ENCODE measurements around the gene TPX2.

The TPX2 gene

DNA sequence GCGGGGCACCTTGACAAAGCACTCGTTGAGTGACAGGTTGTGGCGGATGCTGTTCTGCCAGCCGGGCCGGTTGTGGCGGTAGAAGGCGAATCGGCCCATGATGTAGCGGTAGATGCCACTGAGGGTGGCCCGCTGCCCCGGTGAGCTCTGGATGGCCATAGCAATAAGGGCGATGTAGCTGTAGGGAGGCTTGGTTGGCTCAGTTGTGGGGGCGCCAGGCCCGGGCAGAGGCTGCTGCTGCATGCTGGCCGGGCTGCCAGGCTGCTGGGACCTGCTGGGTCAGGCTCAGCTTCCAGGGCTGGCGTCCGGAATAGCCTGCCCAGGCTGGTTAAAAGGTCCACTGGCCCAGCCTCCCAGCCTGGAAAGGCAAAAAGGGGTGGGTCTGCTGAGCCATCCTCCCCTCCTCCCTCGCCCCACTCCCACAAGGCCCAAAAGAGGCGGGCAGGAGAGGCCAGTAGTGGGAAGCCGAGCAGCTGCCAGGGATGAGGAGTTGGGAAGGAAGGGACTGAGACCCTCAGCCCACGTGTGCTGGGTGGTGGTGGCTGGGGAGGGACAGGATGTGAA, 106.3 kb downstream of the TPX2 start, which contains the start of gene FOXS1:
TSS of gene FOXS1 (minus strand) at position 305 of the 564 bp plus-strand sequence. CDS start at position 243, 62 bp downstream.
- TF ChIP-seq CTCF (IDR thresholded peaks at IDR 0.05; ENCODE audit: borderline replicate concordance, control extremely low read depth, extremely low read depth, insufficient read depth, missing control alignments): no peak
- no peak for DNase-seq (ENCODE audit: low spot score)
- in situ Hi-C loops (cut with MboI; ENCODE audit: low sequenced_read_pairs, unreplicated experiment): loop anchor here (25.0 kb wide), 1 partner anchor 817 kb away; the partner anchor contains the start of gene C20orf203

DNA sequence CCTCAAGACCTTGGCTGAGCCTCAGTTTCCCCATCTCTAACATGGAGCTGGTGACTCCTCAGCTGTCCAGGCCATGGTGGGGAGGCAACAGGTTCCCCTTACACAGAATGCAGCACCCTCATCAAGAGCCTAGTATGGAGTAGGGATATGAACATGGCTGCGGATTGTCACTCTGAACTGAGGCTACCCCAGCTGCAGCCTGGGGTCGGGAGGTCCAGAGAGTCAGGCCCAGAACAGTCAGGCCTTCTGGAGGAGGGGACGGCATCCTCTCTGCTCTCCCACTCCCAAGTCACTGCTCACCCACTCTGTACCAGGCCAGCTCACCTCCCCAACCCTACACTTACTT, 107.7 kb downstream of the TPX2 start:
- no peak for DNase-seq (ENCODE audit: low spot score)
- in situ Hi-C loops (cut with MboI; ENCODE audit: low sequenced_read_pairs, unreplicated experiment): loop anchor here (25.0 kb wide), 1 partner anchor 816 kb away; the partner anchor contains the start of gene C20orf203
- TF ChIP-seq CTCF (IDR thresholded peaks at IDR 0.05; ENCODE audit: borderline replicate concordance, control extremely low read depth, extremely low read depth, insufficient read depth, missing control alignments): no peak

- in situ Hi-C loops (cut with MboI; ENCODE audit: low sequenced_read_pairs, unreplicated experiment): loop anchor here (25.0 kb wide), 1 partner anchor 814 kb away; the partner anchor contains the start of gene C20orf203
- TF ChIP-seq CTCF (IDR thresholded peaks at IDR 0.05; ENCODE audit: borderline replicate concordance, control extremely low read depth, extremely low read depth, insufficient read depth, missing control alignments): no peak
- no peak for DNase-seq (ENCODE audit: low spot score)
These were observed 109.3 kb downstream of the TPX2 start for GRCh38 chr20:31848088-31848999.

- TF ChIP-seq CTCF (IDR thresholded peaks at IDR 0.05; ENCODE audit: borderline replicate concordance, control extremely low read depth, extremely low read depth, insufficient read depth, missing control alignments): no peak
- DNase-seq (ENCODE audit: low spot score): no peak
- in situ Hi-C loops (cut with MboI; ENCODE audit: low sequenced_read_pairs, unreplicated experiment): loop anchor here (25.0 kb wide), 1 partner anchor 813 kb away; the partner anchor contains the start of gene C20orf203
These were observed 110.3 kb downstream of the TPX2 start for GRCh38 chr20:31849306-31849930.

Measured in GM13976 (cell line).